Measurements from ENCODE around the gene PFN1. TPM values are rescaled to one million over a fixed set of nuclear protein-coding genes. Genes with fewer than 3 reads are reported as not detected.

Gene PFN1
- polyA plus RNA-seq, 1 donor from 2014 or later = 145 TPM

DNA sequence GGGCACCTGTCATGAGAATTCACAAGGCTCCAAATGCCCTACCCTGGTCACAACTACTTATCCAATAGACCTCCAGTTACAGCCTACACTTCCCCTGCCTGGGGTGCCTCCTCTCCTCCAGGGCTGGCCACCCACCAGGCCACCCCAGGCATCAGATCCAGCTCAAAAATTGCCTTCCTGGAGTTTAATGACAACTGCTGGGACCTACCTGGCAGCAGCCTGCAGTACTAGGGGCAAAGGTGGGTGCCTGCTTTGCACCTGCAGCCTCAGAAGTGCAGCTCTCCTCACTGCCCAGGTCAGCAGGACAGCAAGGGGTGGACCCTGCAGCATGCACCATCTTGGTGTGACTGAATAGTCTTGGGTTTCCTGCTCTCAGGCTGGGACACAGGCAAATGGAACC, 12.7 kb downstream of the PFN1 start:
- no peak overlapping the region for H3K4me2 ChIP-seq (ENCODE audit: low read length)
- H4K20me1 ChIP-seq (ENCODE audit: insufficient read depth) = no peaks in the 10 kb centered on the region
- no peak overlapping the region for H3K27ac ChIP-seq (ENCODE audit: low read length)
- no peaks in the 10 kb centered on the region for H3K9me2 ChIP-seq (ENCODE audit: insufficient read depth, low read length)
- no peaks in the 10 kb centered on the region for H3F3A ChIP-seq (ENCODE audit: insufficient read depth, low read length, poor library complexity, severe bottlenecking)
- H3K27me3 ChIP-seq (ENCODE audit: insufficient read depth, low read depth, low read length) = no peaks in the 10 kb centered on the region
- no peak overlapping the region for H3K9ac ChIP-seq (ENCODE audit: low read length)
- H3K4me3 ChIP-seq (ENCODE audit: low read length) = no peak overlapping the region
- H3K36me3 ChIP-seq (ENCODE audit: insufficient read depth, low read length) = no peaks in the 10 kb centered on the region
- no peak overlapping the region for H2AFZ ChIP-seq (ENCODE audit: low read depth, low read length)
- H3K9me3 ChIP-seq (ENCODE audit: low read length) = no peaks in the 10 kb centered on the region
- H3K79me2 ChIP-seq (replicated peaks; ENCODE audit: insufficient read depth, low read length) = peaks cover 11% of the 10 kb centered on the region
- TF ChIP-seq EZH2 (IDR thresholded peaks at IDR 0.05; ENCODE audit: borderline replicate concordance, insufficient read depth, low read length, poor library complexity, severe bottlenecking) (no peak), SMC3 (conservative IDR thresholded peaks at IDR 0.05; ENCODE audit: poor library complexity) (no peak), POLR2AphosphoS5 (IDR thresholded peaks at IDR 0.05) (no peak), TAF1 (IDR thresholded peaks at IDR 0.05; ENCODE audit: low read depth) (no peak), EP300 (conservative IDR thresholded peaks at IDR 0.05; ENCODE audit: poor library complexity, severe bottlenecking) (no peak), RAD21 (conservative IDR thresholded peaks at IDR 0.05) (no peak), MXI1 (conservative IDR thresholded peaks at IDR 0.05; ENCODE audit: poor library complexity, severe bottlenecking) (no peak)
- TF ChIP-seq, protein P1, sequence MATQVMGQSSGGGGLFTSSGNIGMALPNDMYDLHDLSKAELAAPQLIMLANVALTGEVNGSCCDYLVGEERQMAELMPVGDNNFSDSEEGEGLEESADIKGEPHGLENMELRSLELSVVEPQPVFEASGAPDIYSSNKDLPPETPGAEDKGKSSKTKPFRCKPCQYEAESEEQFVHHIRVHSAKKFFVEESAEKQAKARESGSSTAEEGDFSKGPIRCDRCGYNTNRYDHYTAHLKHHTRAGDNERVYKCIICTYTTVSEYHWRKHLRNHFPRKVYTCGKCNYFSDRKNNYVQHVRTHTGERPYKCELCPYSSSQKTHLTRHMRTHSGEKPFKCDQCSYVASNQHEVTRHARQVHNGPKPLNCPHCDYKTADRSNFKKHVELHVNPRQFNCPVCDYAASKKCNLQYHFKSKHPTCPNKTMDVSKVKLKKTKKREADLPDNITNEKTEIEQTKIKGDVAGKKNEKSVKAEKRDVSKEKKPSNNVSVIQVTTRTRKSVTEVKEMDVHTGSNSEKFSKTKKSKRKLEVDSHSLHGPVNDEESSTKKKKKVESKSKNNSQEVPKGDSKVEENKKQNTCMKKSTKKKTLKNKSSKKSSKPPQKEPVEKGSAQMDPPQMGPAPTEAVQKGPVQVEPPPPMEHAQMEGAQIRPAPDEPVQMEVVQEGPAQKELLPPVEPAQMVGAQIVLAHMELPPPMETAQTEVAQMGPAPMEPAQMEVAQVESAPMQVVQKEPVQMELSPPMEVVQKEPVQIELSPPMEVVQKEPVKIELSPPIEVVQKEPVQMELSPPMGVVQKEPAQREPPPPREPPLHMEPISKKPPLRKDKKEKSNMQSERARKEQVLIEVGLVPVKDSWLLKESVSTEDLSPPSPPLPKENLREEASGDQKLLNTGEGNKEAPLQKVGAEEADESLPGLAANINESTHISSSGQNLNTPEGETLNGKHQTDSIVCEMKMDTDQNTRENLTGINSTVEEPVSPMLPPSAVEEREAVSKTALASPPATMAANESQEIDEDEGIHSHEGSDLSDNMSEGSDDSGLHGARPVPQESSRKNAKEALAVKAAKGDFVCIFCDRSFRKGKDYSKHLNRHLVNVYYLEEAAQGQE (IDR thresholded peaks at IDR 0.05; ENCODE audit: borderline replicate concordance) = no peak
- TF ChIP-seq, protein P2, sequence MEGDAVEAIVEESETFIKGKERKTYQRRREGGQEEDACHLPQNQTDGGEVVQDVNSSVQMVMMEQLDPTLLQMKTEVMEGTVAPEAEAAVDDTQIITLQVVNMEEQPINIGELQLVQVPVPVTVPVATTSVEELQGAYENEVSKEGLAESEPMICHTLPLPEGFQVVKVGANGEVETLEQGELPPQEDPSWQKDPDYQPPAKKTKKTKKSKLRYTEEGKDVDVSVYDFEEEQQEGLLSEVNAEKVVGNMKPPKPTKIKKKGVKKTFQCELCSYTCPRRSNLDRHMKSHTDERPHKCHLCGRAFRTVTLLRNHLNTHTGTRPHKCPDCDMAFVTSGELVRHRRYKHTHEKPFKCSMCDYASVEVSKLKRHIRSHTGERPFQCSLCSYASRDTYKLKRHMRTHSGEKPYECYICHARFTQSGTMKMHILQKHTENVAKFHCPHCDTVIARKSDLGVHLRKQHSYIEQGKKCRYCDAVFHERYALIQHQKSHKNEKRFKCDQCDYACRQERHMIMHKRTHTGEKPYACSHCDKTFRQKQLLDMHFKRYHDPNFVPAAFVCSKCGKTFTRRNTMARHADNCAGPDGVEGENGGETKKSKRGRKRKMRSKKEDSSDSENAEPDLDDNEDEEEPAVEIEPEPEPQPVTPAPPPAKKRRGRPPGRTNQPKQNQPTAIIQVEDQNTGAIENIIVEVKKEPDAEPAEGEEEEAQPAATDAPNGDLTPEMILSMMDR (IDR thresholded peaks at IDR 0.05; ENCODE audit: poor library complexity, severe bottlenecking) = no peak

DNA sequence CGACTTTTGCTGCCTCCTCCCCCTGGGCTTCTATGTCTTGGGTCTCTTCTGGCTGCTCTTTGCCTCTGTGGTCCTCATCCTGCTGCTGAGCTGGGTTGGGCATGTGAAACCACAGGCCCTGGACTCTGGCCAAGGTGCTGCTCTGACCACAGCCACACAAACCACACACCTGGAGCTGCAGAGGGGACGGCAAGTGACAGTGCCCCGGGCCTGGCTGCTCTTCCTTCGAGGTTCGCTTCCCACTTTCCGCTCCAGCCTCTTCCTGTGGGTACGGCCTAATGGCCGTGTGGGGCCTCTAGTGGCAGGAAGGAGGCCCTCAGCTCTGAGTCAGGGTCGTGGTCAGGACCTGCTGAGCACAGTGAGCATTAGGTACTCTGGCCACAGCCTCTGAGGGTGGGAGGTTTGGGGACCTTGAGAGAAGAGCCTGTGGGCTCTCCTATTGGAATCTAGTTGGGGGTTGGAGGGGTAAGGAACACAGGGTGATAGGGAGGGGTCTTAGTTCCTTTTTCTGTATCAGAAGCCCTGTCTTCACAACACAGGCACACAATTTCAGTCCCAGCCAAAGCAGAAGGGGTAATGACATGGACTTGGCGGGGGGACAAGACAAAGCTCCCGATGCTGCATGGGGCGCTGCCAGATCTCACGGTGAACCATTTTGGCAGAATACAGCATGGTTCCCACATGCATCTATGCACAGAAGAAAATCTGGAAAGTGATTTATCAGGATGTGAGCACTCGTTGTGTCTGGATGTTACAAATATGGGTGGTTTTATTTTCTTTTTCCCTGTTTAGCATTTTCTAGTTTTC, 14.0 kb downstream of the PFN1 start:
- Histone ChIP-seq H2AFZ (ENCODE audit: low read depth, low read length) (no peak overlapping the region), H3K4me3 (ENCODE audit: low read length) (no peak overlapping the region), H3K36me3 (ENCODE audit: insufficient read depth, low read length) (no peaks in the 10 kb centered on the region), H3K27me3 (ENCODE audit: insufficient read depth, low read depth, low read length) (no peaks in the 10 kb centered on the region), H4K20me1 (ENCODE audit: insufficient read depth) (no peaks in the 10 kb centered on the region), H3K4me2 (ENCODE audit: low read length) (no peak overlapping the region), H3F3A (ENCODE audit: insufficient read depth, low read length, poor library complexity, severe bottlenecking) (no peaks in the 10 kb centered on the region), H3K9me3 (ENCODE audit: low read length) (no peaks in the 10 kb centered on the region), H3K9ac (ENCODE audit: low read length) (no peak overlapping the region), H3K79me2 (replicated peaks; ENCODE audit: insufficient read depth, low read length) (peaks cover 10% of the 10 kb centered on the region), H3K9me2 (ENCODE audit: insufficient read depth, low read length) (no peaks in the 10 kb centered on the region), H3K27ac (ENCODE audit: low read length) (no peak overlapping the region)
- TF ChIP-seq TAF1 (IDR thresholded peaks at IDR 0.05; ENCODE audit: low read depth) (no peak), MXI1 (conservative IDR thresholded peaks at IDR 0.05; ENCODE audit: poor library complexity, severe bottlenecking) (no peak), POLR2AphosphoS5 (IDR thresholded peaks at IDR 0.05) (no peak)
- TF ChIP-seq, protein P1 (IDR thresholded peaks at IDR 0.05; ENCODE audit: borderline replicate concordance) = no peak
- TF ChIP-seq, protein P2 (IDR thresholded peaks at IDR 0.05; ENCODE audit: poor library complexity, severe bottlenecking) = no peak
